ENCODE results near the gene ASAP3. TPM values are rescaled to one million over a fixed set of nuclear protein-coding genes. Genes with fewer than 3 reads are reported as not detected.

Gene ASAP3
- total RNA-seq, 1 experiment from 2014 or later, result 2.9 TPM

GRCh38 chr1:23403355-23403734 lies 80.6 kb downstream of the ASAP3 start:
- Mint-ChIP-seq H3K4me3 (ENCODE audit: low read depth, unreplicated experiment) (peak overlapping the region; percentile 7), H3K27me3 (ENCODE audit: unreplicated experiment) (no peaks in the 10 kb centered on the region), H3K27ac (ENCODE audit: unreplicated experiment) (no peak overlapping the region), H3K36me3 (ENCODE audit: insufficient read depth, unreplicated experiment) (no peaks in the 10 kb centered on the region), H3K9me3 (ENCODE audit: low read depth, unreplicated experiment) (no peaks in the 10 kb centered on the region), H3K4me1 (ENCODE audit: low read depth, unreplicated experiment) (peaks cover 26% of the 10 kb centered on the region)
- DNase-seq, result no peak
- CTCF ChIA-PET, result interaction anchor here (0.6 to 2.3 kb wide), 16 partner anchors 9 to 234 kb away, joined by 3 to 27 read pairs (median 6); partner anchors contain the start of genes HNRNPR and ZNF436
- TF ChIP-seq, protein P1, sequence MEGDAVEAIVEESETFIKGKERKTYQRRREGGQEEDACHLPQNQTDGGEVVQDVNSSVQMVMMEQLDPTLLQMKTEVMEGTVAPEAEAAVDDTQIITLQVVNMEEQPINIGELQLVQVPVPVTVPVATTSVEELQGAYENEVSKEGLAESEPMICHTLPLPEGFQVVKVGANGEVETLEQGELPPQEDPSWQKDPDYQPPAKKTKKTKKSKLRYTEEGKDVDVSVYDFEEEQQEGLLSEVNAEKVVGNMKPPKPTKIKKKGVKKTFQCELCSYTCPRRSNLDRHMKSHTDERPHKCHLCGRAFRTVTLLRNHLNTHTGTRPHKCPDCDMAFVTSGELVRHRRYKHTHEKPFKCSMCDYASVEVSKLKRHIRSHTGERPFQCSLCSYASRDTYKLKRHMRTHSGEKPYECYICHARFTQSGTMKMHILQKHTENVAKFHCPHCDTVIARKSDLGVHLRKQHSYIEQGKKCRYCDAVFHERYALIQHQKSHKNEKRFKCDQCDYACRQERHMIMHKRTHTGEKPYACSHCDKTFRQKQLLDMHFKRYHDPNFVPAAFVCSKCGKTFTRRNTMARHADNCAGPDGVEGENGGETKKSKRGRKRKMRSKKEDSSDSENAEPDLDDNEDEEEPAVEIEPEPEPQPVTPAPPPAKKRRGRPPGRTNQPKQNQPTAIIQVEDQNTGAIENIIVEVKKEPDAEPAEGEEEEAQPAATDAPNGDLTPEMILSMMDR (IDR thresholded peaks at IDR 0.05; ENCODE audit: unreplicated experiment), result no peak
- intact Hi-C loops (cut with micrococcal nuclease; ENCODE audit: unreplicated experiment), result loop anchor here (2.0 to 5.0 kb wide), 2 partner anchors 35 to 76 kb away; partner anchors contain the start of gene ZNF436
- BruUV-seq (replicated peaks), result no TSS peak

- H3K27ac Mint-ChIP-seq (ENCODE audit: unreplicated experiment), result no peak overlapping the region
- no peaks in the 10 kb centered on the region for H3K9me3 Mint-ChIP-seq (ENCODE audit: low read depth, unreplicated experiment)
- intact Hi-C loops (cut with micrococcal nuclease; ENCODE audit: unreplicated experiment), result loop anchor here (2.0 to 5.0 kb wide), 2 partner anchors 34 to 76 kb away; partner anchors contain the start of gene ZNF436
- H3K4me1 Mint-ChIP-seq (ENCODE audit: low read depth, unreplicated experiment), result peaks cover 26% of the 10 kb centered on the region
- H3K36me3 Mint-ChIP-seq (ENCODE audit: insufficient read depth, unreplicated experiment), result no peaks in the 10 kb centered on the region
- TF ChIP-seq, protein P1 (IDR thresholded peaks at IDR 0.05; ENCODE audit: unreplicated experiment), result no peak
- no TSS peak for BruUV-seq (replicated peaks)
- CTCF ChIA-PET, result interaction anchor here (0.7 to 2.3 kb wide), 4 partner anchors 9 to 125 kb away, joined by 3 to 27 read pairs (median 11); partner anchors contain the start of genes HNRNPR and ZNF436
- peak overlapping the region; percentile 7 for H3K4me3 Mint-ChIP-seq (ENCODE audit: low read depth, unreplicated experiment)
- no peaks in the 10 kb centered on the region for H3K27me3 Mint-ChIP-seq (ENCODE audit: unreplicated experiment)
- peak; percentile 58 for DNase-seq
Observed at GRCh38 chr1:23403038-23403336, 81.0 kb downstream of the ASAP3 start.

DNA sequence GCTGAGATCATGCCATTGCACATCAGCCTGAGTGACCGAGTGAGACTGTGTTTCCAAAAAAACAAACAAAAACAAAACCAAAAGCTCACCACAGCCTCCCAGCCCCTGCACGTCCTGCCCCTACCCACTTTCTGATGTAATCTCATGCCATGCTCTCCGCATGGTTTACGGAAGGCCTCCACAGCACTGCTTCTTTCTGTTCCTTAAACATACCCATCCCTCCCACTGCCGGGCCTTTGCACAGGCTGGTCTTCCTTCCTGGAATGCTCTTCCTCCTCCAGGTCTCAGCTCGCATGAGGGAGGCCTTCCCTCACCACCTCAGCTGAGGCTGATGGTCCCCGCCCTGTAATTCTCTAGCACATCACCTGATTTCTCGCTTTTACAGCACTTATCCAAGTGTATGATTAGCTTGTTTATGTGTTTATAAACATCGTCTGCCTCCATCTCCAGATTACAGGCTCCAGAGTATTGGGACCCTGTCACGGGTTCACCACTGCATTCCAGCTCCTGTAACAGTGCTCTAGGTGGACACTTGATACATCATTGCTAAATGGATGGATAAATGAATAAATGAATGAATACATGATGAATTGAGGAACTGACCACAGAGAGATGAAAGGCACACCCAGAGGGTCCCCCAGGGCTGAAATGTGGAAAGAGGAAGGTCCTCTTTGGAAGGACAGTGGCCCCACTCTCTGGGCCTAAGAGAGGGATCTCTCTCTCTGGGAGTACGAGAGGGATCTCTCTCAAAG lies 81.5 kb downstream of the ASAP3 start:
- H3K9me3 Mint-ChIP-seq (ENCODE audit: low read depth, unreplicated experiment), result no peaks in the 10 kb centered on the region
- BruUV-seq (replicated peaks), result no TSS peak
- H3K4me3 Mint-ChIP-seq (ENCODE audit: low read depth, unreplicated experiment), result no peak overlapping the region
- no peak overlapping the region for H3K27ac Mint-ChIP-seq (ENCODE audit: unreplicated experiment)
- peaks cover 26% of the 10 kb centered on the region for H3K4me1 Mint-ChIP-seq (ENCODE audit: low read depth, unreplicated experiment)
- DNase-seq, result no peak
- intact Hi-C loops (cut with micrococcal nuclease; ENCODE audit: unreplicated experiment), result loop anchor here (2.0 to 5.0 kb wide), 2 partner anchors 34 to 75 kb away; partner anchors contain the start of gene ZNF436
- CTCF ChIA-PET, result interaction anchor here (0.6 to 2.3 kb wide), 5 partner anchors 10 to 126 kb away, joined by 3 to 27 read pairs (median 4); partner anchors contain the start of genes HNRNPR and ZNF436
- TF ChIP-seq, protein P1 (IDR thresholded peaks at IDR 0.05; ENCODE audit: unreplicated experiment), result no peak
- H3K36me3 Mint-ChIP-seq (ENCODE audit: insufficient read depth, unreplicated experiment), result no peaks in the 10 kb centered on the region
- H3K27me3 Mint-ChIP-seq (ENCODE audit: unreplicated experiment), result no peaks in the 10 kb centered on the region

DNA sequence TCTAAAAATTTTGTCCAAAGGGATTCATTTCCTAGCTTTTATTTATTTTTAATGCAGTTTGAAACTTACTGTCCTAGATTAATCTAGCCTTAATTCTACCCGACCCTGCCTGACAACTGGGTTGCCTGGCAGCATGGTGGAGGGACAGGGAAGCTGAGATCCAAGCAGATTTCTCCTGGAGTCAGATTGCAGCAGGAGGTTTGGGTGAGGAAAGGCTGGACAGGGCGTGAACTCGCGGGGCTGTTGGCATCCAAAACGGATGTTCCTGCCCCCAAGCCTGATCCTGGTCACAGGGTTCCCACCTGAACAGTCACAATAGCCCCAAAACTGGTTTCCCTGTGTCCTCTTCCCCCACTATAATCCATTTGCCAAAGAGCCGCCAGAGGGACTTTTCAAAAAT lies 82.7 kb downstream of the ASAP3 start:
- TF ChIP-seq, protein P1 (IDR thresholded peaks at IDR 0.05; ENCODE audit: unreplicated experiment), result no peak
- H3K4me3 Mint-ChIP-seq (ENCODE audit: low read depth, unreplicated experiment), result no peak overlapping the region
- H3K4me1 Mint-ChIP-seq (ENCODE audit: low read depth, unreplicated experiment), result peaks cover 26% of the 10 kb centered on the region
- H3K36me3 Mint-ChIP-seq (ENCODE audit: insufficient read depth, unreplicated experiment), result no peaks in the 10 kb centered on the region
- CTCF ChIA-PET, result interaction anchor here (0.9 kb wide), 1 partner anchor 33 kb away, joined by 3 read pairs; no protein-coding TSS in a partner anchor
- no peak overlapping the region for H3K27ac Mint-ChIP-seq (ENCODE audit: unreplicated experiment)
- H3K27me3 Mint-ChIP-seq (ENCODE audit: unreplicated experiment), result no peaks in the 10 kb centered on the region
- intact Hi-C loops (cut with micrococcal nuclease; ENCODE audit: unreplicated experiment), result loop anchor here (5.0 kb wide), 1 partner anchor 74 kb away; no protein-coding TSS in a partner anchor
- DNase-seq, result no peak
- H3K9me3 Mint-ChIP-seq (ENCODE audit: low read depth, unreplicated experiment), result no peaks in the 10 kb centered on the region
- BruUV-seq (replicated peaks), result no TSS peak
